Smooth muscle cell of the brain vasculature (primary cell): ENCODE measurements around the gene MRTFA.
"Not testable (repeated sequence)": the region's sequence is repeated elsewhere in the genome, so short reads cannot be mapped to it uniquely, and the experiment has no call there.

Experiments
- DNase-seq: peaks from one replicate; pipeline ENCODE4 v3.0.0-alpha.2; 2012; ENCODE audit warnings: low read depth, low spot score

MRTFA gene

DNA sequence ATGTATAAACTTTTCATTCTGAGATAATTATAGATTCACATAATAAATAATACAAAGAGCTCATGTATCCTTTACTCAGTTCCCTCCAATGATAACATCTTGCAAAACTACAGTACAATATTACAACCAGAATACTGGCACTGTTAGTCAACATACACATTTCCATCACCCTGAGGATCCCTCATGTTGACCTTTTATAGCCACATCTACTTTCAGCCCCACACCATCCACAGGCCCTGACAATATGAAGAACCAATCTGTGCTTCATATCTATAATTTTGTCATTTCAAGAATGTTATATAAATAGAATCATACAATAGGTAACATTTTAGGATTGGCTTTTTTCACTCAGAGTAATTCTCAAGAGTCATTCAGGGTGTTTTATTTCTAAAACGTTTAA lies 115.5 kb downstream of the MRTFA start:
- no peak for DNase-seq

DNA sequence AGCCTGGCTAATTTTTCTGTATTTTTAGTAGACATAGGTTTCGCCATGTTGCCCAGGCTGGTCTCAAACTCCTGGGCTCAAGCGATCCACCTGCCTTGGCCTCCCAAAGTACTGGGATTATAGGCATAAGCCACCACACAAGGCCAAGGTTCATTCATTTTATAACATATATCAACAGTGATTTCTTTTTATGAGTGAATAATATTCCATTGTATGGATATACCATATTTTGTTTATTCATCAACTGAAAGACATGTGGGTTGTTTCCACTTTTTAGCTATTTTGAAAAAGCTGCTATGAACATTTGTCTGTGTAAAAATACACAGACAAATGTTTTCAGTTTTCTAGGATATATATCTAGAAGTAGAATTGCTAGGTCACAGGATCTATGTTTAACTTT lies 116.0 kb downstream of the MRTFA start:
- DNase-seq = no peak

DNA sequence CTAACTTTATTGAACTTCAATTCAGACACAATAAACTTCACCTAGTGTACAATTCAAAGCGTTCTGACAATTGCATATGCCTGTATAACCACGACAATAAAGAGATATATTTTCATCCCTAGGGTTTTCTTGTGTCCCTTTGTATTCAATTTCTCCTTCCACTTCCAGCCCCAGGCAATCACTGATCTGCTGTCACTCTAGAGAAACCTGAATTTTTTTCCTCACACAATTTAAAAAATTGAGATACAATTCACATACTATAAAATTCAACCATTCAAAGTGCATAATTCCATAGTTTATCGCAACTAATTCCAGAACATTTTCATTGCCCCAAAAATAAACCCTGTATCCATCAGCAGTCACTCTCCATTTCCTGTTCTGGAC lies 116.6 kb downstream of the MRTFA start:
- no peak for DNase-seq

DNA sequence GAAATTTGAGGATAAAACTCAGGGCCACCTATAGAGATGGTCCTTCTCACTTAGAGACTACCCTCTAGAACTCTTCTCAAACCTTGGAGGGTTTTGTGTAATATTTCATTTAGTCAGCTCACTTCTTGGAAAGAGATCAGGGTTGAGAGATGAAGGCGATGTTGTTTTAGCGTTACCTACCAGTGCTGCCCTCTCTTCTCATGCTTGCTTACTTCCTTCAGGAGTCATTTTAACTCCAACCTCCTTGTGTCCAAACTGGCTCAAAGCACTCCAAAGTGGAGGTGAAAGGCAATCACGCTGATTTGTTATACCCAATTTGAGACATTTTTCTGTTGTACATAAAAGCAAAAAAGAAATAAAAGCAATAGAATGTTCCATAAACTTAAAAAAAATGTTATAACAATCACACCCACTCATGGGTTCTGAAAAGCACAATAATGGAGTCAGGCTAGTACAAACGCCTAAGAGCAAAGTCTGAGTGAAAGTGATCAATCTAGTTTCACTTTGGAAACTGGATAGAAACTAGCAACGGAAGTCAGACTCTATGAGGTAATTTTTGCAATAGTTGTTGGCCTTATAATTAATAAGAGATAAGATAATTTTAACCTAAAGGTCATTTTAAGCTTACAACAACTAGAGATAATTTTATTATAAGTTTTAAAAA lies 117.1 kb downstream of the MRTFA start:
- DNase-seq = no peak

DNA sequence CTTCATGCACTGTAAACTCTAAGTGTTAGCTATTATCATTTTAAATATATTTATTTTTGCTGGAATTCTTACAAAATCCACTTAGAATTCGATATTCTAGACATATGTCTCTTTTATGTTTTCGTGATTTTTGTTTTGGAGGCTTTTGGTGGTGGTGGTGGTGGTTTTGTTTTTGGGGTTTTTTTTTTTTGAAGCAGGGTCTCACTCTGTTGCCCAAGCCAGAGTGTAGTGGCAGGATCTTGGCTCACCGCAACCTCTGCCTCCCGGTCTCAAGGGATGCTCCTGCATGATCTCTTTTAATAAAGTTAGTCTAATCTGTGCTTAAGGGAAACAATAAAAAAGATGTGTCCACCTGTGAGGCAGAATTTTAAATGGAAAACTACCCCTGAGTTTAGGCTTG lies 117.7 kb downstream of the MRTFA start:
- DNase-seq = no peak

DNA sequence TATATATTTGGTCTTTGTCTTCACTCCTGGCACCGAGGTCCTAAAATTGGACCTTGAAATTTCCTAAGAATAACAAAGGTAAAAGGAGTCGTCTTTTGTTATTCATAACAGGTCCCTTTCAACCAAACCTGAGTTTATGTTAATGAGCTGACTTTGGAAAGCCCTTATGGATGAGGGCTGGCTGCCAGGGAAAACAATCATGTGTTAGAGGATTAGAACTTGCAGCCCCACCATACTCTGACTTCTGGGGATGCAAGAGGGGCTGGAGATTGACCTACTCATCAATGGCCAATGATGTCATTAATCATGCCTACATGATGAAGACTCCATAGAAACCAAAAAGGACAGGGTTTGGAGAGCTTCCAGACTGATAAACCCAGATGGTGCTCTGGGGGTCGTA lies 118.9 kb downstream of the MRTFA start:
- no peak for DNase-seq

DNA sequence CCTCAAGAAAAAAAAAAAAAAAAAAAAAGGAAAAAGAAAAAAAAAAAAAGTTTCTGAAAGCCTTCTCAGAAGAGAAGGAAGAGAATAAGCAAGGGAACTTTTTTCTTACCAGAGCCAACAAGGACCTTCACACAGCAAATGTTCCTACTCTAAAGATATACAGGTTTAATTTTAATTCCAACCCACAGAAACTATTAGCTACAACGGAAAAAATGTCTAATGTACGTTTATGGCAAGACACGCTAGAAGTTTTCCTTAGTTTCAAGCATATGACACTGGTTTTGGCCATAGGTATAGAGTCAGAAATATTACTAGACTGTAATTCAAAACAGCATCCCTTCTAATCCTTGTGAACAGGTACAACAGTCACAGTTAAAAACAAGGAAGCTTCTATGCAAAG lies 120.1 kb downstream of the MRTFA start:
- DNase-seq = no peak

DNA sequence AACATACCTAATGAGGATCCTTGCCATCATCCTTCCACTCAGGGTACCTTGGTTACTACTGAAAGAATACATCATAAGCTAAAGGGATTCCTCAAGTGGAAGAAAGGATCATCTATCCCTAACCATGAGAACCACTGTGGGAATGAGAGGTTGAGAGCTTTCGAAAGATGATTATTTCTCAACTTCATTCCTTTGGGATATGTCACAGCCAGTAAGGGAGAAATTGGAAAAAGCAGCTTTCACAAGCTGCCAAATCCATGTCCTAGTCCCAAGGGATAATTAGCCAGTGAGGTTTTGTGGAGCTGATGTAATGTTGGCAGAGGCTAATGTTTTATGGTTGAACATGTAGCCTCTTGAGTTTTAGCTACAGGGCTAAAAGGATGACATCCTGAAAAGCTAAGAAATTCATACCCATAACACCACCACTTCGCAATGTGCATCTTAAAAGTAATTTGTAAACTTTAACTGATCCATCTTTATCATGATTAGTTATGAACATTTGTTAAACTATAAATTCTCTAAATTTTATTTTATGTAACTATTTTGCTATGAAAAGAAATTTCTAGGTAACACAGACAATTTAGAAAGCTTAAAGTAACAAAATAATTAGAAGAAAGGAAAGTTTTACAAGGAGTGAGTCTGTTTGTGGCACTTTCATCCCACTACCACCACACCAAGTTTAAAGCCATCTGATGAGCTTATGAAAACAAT lies 123.9 kb downstream of the MRTFA start:
- DNase-seq = peak; percentile 81

DNA sequence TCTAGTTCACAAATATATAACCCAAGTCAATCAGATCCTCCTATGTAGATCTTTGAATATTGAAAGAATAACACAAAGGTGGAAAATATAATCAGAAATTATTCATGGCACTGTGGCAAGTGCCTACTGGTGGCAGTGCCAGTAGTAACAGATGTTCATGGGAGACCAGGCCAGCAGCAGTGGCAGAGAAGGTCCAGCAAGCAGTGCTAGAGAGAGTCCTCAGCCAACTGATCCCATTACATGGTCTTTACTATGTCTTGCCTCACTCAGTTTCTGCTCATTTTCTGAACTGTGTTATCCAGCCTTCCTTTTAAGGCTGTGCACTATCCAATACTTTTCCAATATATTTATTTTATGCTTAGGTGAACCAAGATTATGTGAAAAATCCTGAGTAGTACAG lies 124.9 kb downstream of the MRTFA start:
- no peak for DNase-seq

DNA sequence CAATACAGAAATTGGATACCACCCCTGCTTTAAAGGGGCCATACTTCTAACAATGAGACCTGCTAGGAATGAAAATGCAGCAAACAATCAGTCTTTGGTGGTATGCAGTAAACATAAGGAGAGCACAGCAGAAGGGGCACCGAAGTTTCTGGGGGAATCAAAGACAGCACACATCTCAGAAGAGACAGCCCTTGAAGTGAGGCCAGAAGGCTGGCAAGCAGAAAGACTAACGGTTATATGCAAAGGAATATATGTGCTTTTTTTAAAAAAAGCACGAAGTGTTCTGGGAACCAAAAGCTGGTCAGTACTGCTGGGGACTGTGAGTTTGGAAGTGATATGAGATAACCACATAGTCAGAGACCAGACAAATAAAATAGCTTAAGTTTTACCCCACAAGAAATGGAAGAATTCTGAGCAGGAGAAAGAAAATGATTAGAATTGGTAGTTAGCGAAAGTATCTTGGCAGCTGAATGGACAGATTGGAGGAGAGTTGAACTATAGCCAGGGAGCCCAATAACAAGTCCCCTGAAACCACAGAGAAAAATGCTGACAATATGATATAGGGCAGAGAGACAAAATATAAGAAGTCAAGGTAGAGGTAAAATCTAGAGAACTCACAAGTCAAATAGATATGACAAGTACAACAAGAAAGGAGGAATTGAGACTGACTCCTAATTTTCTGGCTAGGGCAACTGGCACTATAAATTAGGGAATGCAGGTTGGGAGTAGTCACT lies 125.7 kb downstream of the MRTFA start:
- DNase-seq = no peak

DNA sequence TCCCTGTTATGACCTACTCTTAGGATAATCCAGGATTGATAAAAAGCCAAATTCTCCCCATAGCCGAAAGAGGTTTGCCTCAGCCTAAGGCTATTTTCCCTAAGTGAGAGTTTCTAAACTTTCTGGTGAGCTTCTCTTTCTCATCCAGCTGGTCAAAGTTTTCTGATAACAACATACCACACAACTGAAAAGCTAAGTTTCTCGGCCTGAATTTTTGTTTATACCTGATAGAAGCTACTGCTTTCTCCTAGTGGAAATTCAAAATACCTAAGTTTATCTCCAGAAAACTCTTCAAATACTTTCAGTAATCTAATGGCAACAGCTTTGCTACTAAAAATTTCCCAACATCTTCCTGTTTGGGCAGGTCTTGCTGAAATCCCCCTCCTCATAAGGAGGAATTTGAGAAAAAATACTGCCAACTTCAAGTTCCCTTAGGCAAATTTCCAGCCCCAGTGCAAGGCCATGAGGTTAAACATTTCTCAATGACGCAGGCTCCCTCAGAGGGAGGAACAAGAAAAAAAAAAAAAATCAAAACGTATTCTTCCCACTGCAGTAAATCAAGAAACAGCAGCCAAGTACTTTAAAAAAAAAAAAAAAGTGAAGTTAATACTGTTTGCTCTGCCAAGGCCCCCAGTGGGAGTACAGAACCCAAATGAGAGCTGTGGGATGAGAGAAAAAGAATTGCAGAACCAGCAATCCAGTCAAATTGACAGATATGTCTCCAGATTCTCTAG lies 127.0 kb downstream of the MRTFA start:
- no peak for DNase-seq

DNA sequence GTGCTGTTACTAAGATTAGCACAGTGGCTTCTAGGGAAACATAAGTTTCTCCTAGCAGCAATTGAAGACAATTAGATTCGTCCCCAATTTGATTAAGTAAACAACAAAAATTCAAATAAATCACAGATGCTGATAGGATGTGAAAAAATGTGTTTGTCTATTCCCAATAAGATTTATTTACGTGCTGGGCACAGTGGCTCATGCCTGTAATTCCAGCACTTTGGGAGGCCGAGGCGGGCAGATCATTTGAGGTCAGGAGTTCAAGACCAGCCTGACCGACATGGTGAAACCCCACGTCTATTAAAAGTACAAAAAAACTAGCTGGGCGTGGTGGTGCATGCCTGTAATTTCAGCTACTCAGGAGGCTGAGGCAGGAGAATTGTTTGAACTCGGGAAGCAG lies 128.5 kb downstream of the MRTFA start:
- not testable (repeated sequence) for DNase-seq

DNA sequence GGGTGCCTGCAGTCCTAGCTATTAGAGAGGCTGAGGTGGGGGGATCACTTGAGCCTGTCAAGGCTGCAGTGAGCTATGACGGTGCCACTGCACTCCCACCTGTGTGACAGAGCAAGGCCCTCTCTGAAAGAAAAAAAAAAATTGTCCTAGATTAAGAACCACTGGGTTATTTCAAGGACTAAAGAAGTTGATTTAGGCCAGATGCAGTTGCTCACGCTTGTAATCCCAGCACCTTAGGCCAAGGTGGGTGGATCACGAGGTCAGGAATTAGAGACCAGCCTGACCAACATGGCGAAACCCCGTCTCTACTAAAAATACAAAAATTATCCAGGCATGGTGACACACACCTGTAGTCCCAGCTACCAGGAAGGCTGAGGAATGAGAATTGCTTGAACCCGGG lies 129.0 kb downstream of the MRTFA start:
- no peak for DNase-seq

DNA sequence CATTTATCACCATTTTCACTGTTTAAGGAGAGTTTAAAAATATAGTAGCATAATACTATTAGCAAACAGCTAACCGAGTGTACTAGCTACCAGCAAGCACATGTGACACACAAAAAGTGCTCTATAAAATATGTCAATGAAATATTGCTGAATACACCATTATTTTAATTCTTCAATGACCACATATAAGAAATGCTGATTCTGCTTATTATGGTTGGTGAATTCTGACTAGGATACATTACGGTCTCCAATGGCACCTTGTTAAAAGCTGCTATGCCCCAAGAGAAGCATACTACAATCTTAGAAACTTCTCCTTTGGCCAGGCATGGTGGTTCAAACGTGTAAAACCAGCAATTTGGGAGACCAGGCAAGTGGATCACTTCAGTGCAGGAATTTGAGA lies 129.8 kb downstream of the MRTFA start:
- no peak for DNase-seq

DNA sequence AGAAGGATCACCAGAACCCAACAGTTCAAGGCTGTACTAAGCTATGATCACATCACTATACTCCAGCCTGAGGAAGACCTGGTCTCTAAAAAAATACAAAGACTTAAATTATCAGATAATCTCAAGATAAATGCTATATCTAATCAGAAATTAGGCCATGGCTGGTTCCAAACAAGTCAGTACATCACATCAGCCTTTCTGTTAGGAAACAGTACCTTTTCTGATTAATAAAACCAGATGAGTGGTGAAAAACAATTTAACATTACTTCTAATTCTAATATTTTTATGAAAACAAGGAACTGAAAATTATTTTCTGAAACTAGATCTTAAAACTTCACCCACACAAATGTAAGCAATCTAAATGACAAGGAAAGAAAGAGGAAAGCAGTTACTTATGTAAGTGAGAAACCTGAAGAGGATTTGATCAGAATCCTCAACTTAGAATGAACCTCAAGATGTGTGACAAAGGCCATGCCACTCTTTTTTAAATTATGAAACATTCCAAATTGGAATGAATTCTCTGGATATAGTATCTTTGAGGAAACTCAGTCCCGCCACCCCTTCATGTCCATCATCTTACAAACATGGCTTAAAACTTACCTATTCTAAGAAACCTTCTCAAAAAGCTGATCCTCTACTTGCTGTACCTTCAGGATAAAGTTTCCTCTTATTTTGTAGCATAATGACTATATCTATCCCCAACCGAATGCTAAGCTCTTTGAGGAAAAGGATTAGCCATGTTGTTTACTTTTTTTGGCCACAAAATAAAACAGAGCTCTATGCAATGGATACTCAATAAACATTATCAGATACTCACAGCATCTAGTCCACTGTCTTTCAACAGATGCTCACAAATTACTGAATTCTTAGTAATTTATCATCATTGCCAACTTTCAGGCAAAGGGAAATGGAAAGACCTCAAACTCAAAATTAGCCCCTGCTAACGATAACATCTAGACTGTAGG lies 132.0 kb downstream of the MRTFA start:
- DNase-seq = no peak

DNA sequence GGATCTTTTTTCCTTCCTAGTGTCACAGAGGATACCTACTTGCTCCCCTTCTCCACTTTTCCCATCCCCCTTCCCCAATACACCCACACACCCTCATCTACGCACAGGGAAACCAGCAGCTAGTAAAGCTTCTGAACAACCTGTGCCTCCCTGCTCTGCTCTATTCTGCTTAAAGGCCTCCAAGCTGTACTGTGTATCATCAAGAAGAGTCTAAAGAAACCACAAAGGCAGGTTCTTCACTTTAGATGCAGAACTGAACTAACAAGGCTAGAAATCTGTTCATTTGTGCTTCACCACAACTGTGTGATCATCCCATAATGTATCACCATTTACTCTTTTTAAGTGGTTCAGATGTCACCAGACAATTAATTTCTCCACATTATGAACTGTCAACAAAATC lies 133.6 kb downstream of the MRTFA start:
- DNase-seq = no peak

DNA sequence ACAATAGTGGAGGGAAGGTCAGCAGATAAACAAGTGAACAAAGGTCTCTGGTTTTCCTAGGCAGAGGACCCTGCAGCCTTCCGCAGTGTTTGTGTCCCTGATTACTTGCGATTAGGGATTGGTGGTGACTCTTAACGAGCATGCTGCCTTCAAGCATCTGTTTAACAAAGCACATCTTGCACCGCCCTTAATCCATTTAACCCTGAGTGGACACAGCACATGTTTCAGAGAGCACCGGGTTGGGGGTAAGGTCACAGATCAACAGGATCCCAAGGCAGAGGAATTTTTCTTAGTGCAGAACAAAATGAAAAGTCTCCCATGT lies 136.1 kb downstream of the MRTFA start:
- DNase-seq = not testable (repeated sequence)

DNA sequence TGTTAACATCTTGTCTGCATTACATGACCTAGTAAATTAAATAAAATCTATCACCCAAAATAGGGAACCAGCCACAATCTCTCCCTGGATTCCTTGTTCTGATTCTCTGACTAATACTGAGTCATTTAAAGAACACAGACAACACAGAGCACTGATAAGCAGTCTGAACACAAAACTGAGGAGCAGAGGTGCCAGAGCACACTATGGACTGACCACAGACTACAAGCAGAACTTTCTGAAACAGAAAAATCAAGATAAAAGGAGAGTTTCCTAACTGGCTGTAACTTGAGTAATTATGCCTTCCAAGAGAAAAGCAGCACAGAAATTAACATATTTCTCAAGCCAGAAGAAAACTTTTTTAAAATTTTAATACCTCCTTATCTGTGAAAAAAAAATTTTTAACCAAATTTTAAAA lies 137.3 kb downstream of the MRTFA start:
- peak; percentile 41 for DNase-seq

DNA sequence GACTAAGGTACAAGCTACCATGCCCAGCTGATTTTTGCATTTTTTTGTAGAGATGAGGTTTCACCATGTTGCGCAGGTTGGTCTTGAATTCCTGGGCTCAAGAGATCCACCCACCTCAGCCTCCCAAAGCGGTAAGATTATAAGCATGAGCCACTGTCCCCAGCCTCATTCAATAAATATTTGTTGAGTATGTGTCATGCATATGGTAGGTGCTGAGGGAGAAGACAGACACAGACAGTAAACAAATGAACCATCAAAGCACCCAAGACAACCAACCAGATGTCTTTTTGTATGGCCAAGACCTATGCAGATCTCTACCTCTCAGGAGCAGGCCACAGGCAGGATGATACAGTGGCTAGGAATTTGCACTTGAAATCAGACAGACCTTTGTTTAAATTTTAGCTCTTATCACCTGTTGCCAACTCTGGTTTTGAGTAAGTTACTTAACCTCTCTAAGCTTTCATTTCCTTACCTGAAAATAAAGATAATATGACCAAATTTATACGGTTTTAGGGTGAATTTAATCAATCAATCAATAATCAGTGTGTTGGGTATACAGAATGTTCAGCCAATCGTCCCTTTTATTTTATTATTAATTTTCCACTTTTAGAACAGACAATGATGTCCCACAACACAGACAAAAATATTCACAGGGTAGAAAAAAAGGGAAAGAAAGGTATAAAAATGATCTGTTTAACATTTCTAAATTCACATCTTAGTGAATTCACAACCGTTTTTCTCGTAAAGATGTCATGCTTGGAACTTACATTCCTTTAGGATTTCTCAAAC lies 137.9 kb downstream of the MRTFA start:
- DNase-seq = no peak

DNA sequence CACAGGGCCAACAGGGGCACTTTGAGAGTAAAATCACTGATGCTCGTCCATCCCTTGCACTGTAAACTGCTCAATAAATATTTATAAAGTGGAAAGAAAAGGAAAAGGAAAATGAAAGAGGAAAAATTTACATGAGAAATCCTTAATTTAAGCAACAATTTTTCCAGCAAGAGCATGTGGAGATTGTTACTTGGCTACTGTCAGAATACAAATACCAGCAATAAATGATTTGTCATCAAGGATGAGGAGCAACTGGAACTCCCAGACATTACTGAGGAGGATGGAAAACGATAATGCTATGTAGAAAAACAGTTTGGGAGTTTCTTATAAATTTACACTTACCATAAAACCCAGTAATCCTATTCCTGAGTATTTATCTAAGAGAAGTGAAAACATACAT lies 143.1 kb downstream of the MRTFA start:
- DNase-seq = no peak
